Stomach (tissue), 4 donors: ENCODE data around the gene DCBLD1.

Experiments
- CTCF ChIP-seq, 7 experiments: fragments of 450-650 bp in 4 of 7; fragments of 200-600 bp in 3 of 7; sonication (generic) in 3 of 7; IDR thresholded peaks; one replicate each; pipeline ENCODE4 v1.5.1; 2016 to 2019; ENCODE audit warnings: antibody characterized with exemption in 7 of 7, control low read depth in 2 of 7, mild to moderate bottlenecking in 1 of 7
- EP300 ChIP-seq: sonication (generic); formaldehyde crosslinking; IDR thresholded peaks from one replicate; pipeline ENCODE4 v1.6.1; 2017; ENCODE audit warnings: antibody characterized with exemption

GRCh38 chr6:117469356-117469755, 13.1 kb upstream of the DCBLD1 start:
- no peak for TF ChIP-seq EP300
- TF ChIP-seq CTCF (IDR thresholded peaks at IDR 0.05) = no peak
